HEK293 (cell line): ENCODE measurements around the gene GLIS1.
"Not testable (repeated sequence)": the region's sequence is repeated elsewhere in the genome, so short reads cannot be mapped to it uniquely, and the experiment has no call there.

Source experiments
- CTCF ChIA-PET: fragments of 350-600 bp; formaldehyde crosslinking; extraction: SDS; loops from one replicate; lab custom pipeline; 2021; ENCODE audit warnings: antibody characterized with exemption; lab: Yijun Ruan, JAX
- POLR2A ChIA-PET: fragments of 300-600 bp; formaldehyde crosslinking; extraction: SDS; loops from one replicate; lab custom pipeline; 2020; ENCODE audit warnings: antibody characterized with exemption, inconsistent platforms; lab: Yijun Ruan, JAX
- H3K27ac ChIP-seq: fragments of 200-500 bp; sonication (Bioruptor generic); 2 replicates; pipeline ENCODE4 v1.5.1; 2014; ENCODE audit warnings: low read depth, low read length, control low read depth, inconsistent platforms; ENCODE audit errors: extremely low read depth
- H3K36me3 ChIP-seq, 2 experiments: fragments of 200-500 bp in 1 of 2; sonication (Bioruptor generic) in 1 of 2; 1 replicate in 1 of 2; 2 replicates in 1 of 2; pipeline ENCODE4 v1.5.1; 2014 to 2017; ENCODE audit warnings: inconsistent platforms in 2 of 2, low read length in 2 of 2; ENCODE audit not compliant: control insufficient read depth in 2 of 2, insufficient read depth in 1 of 2
- H3K4me1 ChIP-seq: fragments of 200-500 bp; sonication (Bioruptor generic); 2 replicates; pipeline ENCODE4 v1.5.1; 2014; ENCODE audit warnings: mild to moderate bottlenecking, low read length, inconsistent platforms; ENCODE audit not compliant: control insufficient read depth, insufficient read depth
- H3K4me3 ChIP-seq: 2 replicates; pipeline ENCODE4 v1.5.1; 2011; ENCODE audit warnings: low read depth, mild to moderate bottlenecking, control low read depth, low read length, moderate library complexity
- H3K9me3 ChIP-seq: fragments of 200-500 bp; sonication (Bioruptor generic); 2 replicates; pipeline ENCODE4 v1.5.1; 2014; ENCODE audit warnings: low read depth, low read length, inconsistent platforms; ENCODE audit not compliant: control insufficient read depth, insufficient read depth
- HOXA7 ChIP-seq: sonication (generic); formaldehyde crosslinking; IDR thresholded peaks from 2 replicates; pipeline ENCODE4 v1.8.1; 2022; ENCODE audit warnings: missing genetic modification reagents, borderline replicate concordance
- KLF16 ChIP-seq: fragments of 450-650 bp; formaldehyde crosslinking; IDR thresholded peaks from 2 replicates; pipeline ENCODE4 v1.5.1; 2017; ENCODE audit warnings: missing biosample characterization, missing genetic modification characterization
- OSR2 ChIP-seq: fragments of 450-650 bp; formaldehyde crosslinking; IDR thresholded peaks from 2 replicates; pipeline ENCODE4 v1.5.1; 2016; ENCODE audit warnings: missing biosample characterization, missing genetic modification characterization
- SP3 ChIP-seq: fragments of 450-650 bp; formaldehyde crosslinking; IDR thresholded peaks from 2 replicates; pipeline ENCODE4 v1.5.1; 2016; ENCODE audit warnings: missing biosample characterization, missing genetic modification characterization
- ZBTB44 ChIP-seq: fragments of 450-650 bp; IDR thresholded peaks from 2 replicates; pipeline ENCODE4 v1.5.1; 2018; ENCODE audit warnings: missing biosample characterization, mild to moderate bottlenecking, missing genetic modification characterization
- ZFP3 ChIP-seq: fragments of 450-650 bp; formaldehyde crosslinking; IDR thresholded peaks from 2 replicates; pipeline ENCODE4 v1.5.1; 2016; ENCODE audit warnings: low read depth, missing biosample characterization, missing genetic modification characterization
- ZNF239 ChIP-seq: fragments of 450-650 bp; formaldehyde crosslinking; IDR thresholded peaks from 2 replicates; pipeline ENCODE4 v1.5.1; 2016; ENCODE audit warnings: missing biosample characterization, missing genetic modification characterization
- ZNF266 ChIP-seq: fragments of 450-650 bp; formaldehyde crosslinking; IDR thresholded peaks from 2 replicates; pipeline ENCODE4 v1.5.1; 2016; ENCODE audit warnings: missing biosample characterization, missing genetic modification characterization, low read depth
- ZNF335 ChIP-seq: fragments of 450-650 bp; formaldehyde crosslinking; conservative IDR thresholded peaks from 2 replicates; pipeline ENCODE4 v1.5.1; 2016; ENCODE audit warnings: missing biosample characterization, missing genetic modification characterization
- ZNF354C ChIP-seq: fragments of 450-650 bp; formaldehyde crosslinking; IDR thresholded peaks from 2 replicates; pipeline ENCODE4 v1.5.1; 2016; ENCODE audit warnings: missing biosample characterization, missing genetic modification characterization, low read depth, borderline replicate concordance
- ZNF366 ChIP-seq: fragments of 450-650 bp; formaldehyde crosslinking; conservative IDR thresholded peaks from 2 replicates; pipeline ENCODE4 v1.5.1; 2016; ENCODE audit warnings: missing biosample characterization, missing genetic modification characterization
- ZNF398 ChIP-seq: fragments of 450-650 bp; formaldehyde crosslinking; IDR thresholded peaks from 2 replicates; pipeline ENCODE4 v1.5.1; 2017; ENCODE audit warnings: missing biosample characterization, missing genetic modification characterization
- ZNF404 ChIP-seq: fragments of 450-650 bp; formaldehyde crosslinking; IDR thresholded peaks from 2 replicates; pipeline ENCODE4 v1.5.1; 2017; ENCODE audit warnings: missing biosample characterization, missing genetic modification characterization
- ZNF426 ChIP-seq: fragments of 450-650 bp; formaldehyde crosslinking; IDR thresholded peaks from 2 replicates; pipeline ENCODE4 v1.5.1; 2017; ENCODE audit warnings: missing biosample characterization, missing genetic modification characterization, mild to moderate bottlenecking, inconsistent platforms, moderate library complexity
- ZNF658 ChIP-seq: fragments of 450-650 bp; formaldehyde crosslinking; IDR thresholded peaks from 2 replicates; pipeline ENCODE4; 2016; ENCODE audit warnings: missing biosample characterization, missing genetic modification characterization
- ZNF785 ChIP-seq: fragments of 450-650 bp; formaldehyde crosslinking; IDR thresholded peaks from 2 replicates; pipeline ENCODE4 v1.5.1; 2016; ENCODE audit warnings: missing biosample characterization, missing genetic modification characterization
- ZNF791 ChIP-seq: fragments of 450-650 bp; formaldehyde crosslinking; IDR thresholded peaks from 2 replicates; pipeline ENCODE4 v1.5.1; 2016; ENCODE audit warnings: missing biosample characterization, missing genetic modification characterization
- ZXDB ChIP-seq: fragments of 450-650 bp; formaldehyde crosslinking; IDR thresholded peaks from 2 replicates; pipeline ENCODE4 v1.5.1; 2016; ENCODE audit warnings: missing biosample characterization, missing genetic modification characterization
- TF ChIP-seq, protein P1 (sequence below): sonication (generic); formaldehyde crosslinking; IDR thresholded peaks from 2 replicates; pipeline ENCODE4 v1.8.1; 2022; ENCODE audit warnings: mild to moderate bottlenecking, moderate library complexity, missing genetic modification reagents

Gene GLIS1

DNA sequence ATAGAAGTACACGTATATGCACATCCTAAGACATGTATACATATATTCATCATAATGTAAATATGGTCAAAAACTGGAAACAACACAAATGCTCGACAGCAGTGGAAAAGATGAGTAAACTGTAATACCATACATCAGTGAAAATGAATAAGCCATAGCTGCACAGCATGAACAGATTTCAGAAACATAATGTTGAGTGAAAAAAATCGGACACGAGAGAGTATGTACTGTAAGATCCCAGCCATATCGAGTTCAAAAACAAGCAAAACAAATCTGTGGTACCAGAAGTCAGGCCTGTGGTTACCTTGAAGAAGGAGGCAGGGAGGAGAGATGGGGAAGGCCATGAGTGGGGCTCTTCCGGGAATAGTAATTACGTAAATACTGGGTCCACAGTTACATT lies 90.4 kb downstream of the GLIS1 start:
- ChIA-PET POLR2A (interaction anchor here (0.8 kb wide), 1 partner anchor 25 kb away, joined by 3 read pairs; no protein-coding TSS in a partner anchor), CTCF (interaction anchor here (0.6 kb wide), 1 partner anchor 311 kb away, joined by 3 read pairs; no protein-coding TSS in a partner anchor)
- Histone ChIP-seq H3K4me3 (no peak overlapping the region), H3K36me3 (no peaks in the 10 kb centered on the region), H3K4me1 (no peaks in the 10 kb centered on the region)
- TF ChIP-seq ZNF658 (tag by site-specific recombination) (no peak), OSR2 (tag by site-specific recombination) (no peak), ZNF239 (tag by site-specific recombination) (no peak)
- TF ChIP-seq, all 188 proteins: peak for 0
- Histone ChIP-seq H3K27ac (no peak overlapping the region), H3K9me3 (no peaks in the 10 kb centered on the region)

DNA sequence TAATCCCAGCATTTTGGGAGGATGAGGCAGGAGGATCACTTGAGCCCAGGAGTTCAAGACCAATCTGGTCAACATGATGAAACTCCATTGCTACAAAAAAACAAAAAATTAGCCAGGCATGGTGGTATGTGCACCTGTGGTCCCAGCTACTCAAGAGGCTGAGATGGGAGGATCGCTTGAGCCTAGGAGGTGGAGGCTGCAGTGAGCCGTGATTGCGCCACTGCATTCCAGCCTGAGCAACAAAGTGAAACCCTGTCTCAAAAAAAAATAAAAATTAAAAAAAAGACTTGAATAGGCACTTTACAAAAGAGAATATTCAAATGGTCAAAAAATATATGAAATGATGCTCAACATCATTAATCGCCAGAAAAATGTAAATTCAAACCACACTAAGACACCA lies 91.0 kb downstream of the GLIS1 start:
- POLR2A ChIA-PET: interaction anchor here (0.8 kb wide), 1 partner anchor 26 kb away, joined by 3 read pairs; no protein-coding TSS in a partner anchor
- H3K9me3 ChIP-seq, H3K4me1 ChIP-seq, H3K36me3 ChIP-seq, H3K27ac ChIP-seq, H3K4me3 ChIP-seq: not testable (repeated sequence)
- CTCF ChIA-PET: interaction anchor here (0.6 to 0.7 kb wide), 2 partner anchors 20 to 311 kb away, joined by 3 read pairs; no protein-coding TSS in a partner anchor

DNA sequence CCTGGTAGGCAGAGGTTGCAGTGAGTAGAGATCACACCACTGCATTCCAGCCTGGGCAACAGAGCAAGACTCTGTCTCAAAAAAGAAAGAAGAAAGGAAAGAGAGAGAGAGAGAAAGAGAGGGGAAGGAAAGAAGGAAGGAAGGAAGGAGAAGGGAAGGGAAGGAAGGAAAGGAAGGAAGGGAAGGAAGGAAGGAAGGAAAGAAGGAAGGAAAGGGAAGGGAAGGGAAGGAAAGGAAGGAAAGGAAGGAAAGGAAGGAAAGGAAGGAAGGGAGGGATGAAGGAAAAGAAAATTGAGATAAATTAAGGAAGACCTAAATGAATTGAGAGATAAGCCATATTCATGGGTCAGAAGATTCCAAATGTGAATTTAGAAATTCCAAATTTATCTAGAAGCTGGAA lies 92.2 kb downstream of the GLIS1 start:
- H3K27ac ChIP-seq: no peak overlapping the region
- H3K36me3 ChIP-seq: no peaks in the 10 kb centered on the region
- H3K4me1 ChIP-seq: no peaks in the 10 kb centered on the region
- ChIA-PET POLR2A (no interaction called here), CTCF (interaction anchor here (0.6 kb wide), 1 partner anchor 872 kb away, joined by 3 read pairs; no protein-coding TSS in a partner anchor)
- TF ChIP-seq ZNF366: peak; percentile 91
- TF ChIP-seq ZNF426 (tag by site-specific recombination): no peak
- TF ChIP-seq HOXA7 (CRISPR knock-in tag): no peak
- TF ChIP-seq ZNF335 (tag by site-specific recombination): no peak
- no peak for TF ChIP-seq ZNF791 (tag by site-specific recombination)
- H3K4me3 ChIP-seq: no peak overlapping the region
- no peaks in the 10 kb centered on the region for H3K9me3 ChIP-seq

- no peak for TF ChIP-seq KLF16 (tag by site-specific recombination)
- TF ChIP-seq ZNF404 (tag by site-specific recombination): no peak
- no peak for TF ChIP-seq SP3 (tag by site-specific recombination)
- TF ChIP-seq, protein P1, sequence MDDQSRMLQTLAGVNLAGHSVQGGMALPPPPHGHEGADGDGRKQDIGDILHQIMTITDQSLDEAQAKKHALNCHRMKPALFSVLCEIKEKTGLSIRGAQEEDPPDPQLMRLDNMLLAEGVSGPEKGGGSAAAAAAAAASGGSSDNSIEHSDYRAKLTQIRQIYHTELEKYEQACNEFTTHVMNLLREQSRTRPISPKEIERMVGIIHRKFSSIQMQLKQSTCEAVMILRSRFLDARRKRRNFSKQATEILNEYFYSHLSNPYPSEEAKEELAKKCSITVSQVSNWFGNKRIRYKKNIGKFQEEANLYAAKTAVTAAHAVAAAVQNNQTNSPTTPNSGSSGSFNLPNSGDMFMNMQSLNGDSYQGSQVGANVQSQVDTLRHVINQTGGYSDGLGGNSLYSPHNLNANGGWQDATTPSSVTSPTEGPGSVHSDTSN (CRISPR knock-in tag): no peak
- TF ChIP-seq ZBTB44 (tag by site-specific recombination): no peak
- no peak for TF ChIP-seq ZNF398 (tag by site-specific recombination)
- TF ChIP-seq ZNF266 (tag by site-specific recombination): no peak
- no peak for TF ChIP-seq ZNF354C (tag by site-specific recombination)
- TF ChIP-seq ZXDB: no peak
- TF ChIP-seq ZNF785 (tag by site-specific recombination): no peak
- TF ChIP-seq ZFP3 (tag by site-specific recombination): no peak
- no peak overlapping the region for H3K27ac ChIP-seq
- no peaks in the 10 kb centered on the region for H3K36me3 ChIP-seq
- no peaks in the 10 kb centered on the region for H3K4me1 ChIP-seq
- H3K9me3 ChIP-seq: no peaks in the 10 kb centered on the region
- CTCF ChIA-PET: no interaction called here
- H3K4me3 ChIP-seq: no peak overlapping the region
- POLR2A ChIA-PET: no interaction called here
Measured at GRCh38 chr1:53645690-53646078, 93.3 kb downstream of the GLIS1 start.
